H9 (cell line): Measurements from ENCODE around the gene RBKS. TPM values are rescaled to one million over a fixed set of nuclear protein-coding genes. Genes with fewer than 3 reads are reported as not detected.

Experiments used
- DNase-seq: peaks from one replicate; pipeline ENCODE4 v3.0.0-alpha.2; 2017
- H2AFZ ChIP-seq: one replicate; pipeline ENCODE4 v1.6.1; 2013; ENCODE audit warnings: mild to moderate bottlenecking, low read length, control low read depth, moderate library complexity
- H2AK5ac ChIP-seq: 2 replicates; pipeline ENCODE4 v1.6.1; 2013; ENCODE audit warnings: low read length, control low read depth, mixed read lengths; ENCODE audit not compliant: insufficient read length
- H2BK120ac ChIP-seq: one replicate; pipeline ENCODE4 v1.6.1; 2013; ENCODE audit warnings: low read depth, mild to moderate bottlenecking, low read length, control low read depth, inconsistent platforms; ENCODE audit not compliant: poor library complexity, severe bottlenecking
- H2BK12ac ChIP-seq: 2 replicates; pipeline ENCODE4 v1.6.1; 2013; ENCODE audit warnings: low read length, control low read depth, mixed read lengths, low read depth; ENCODE audit not compliant: insufficient read length
- H2BK15ac ChIP-seq: 2 replicates; pipeline ENCODE4 v1.6.1; 2013; ENCODE audit warnings: low read depth, low read length, control low read depth
- H2BK20ac ChIP-seq: one replicate; pipeline ENCODE4 v1.6.1; 2013; ENCODE audit warnings: low read depth, mild to moderate bottlenecking, low read length, control low read depth, inconsistent platforms; ENCODE audit not compliant: poor library complexity, severe bottlenecking
- H2BK5ac ChIP-seq: 2 replicates; pipeline ENCODE4 v1.6.1; 2013; ENCODE audit warnings: low read length, control low read depth, mixed read lengths; ENCODE audit not compliant: insufficient read length
- H3K14ac ChIP-seq: 2 replicates; pipeline ENCODE4 v1.6.1; 2013; ENCODE audit warnings: low read length, control low read depth; ENCODE audit not compliant: insufficient read depth
- H3K18ac ChIP-seq: 2 replicates; pipeline ENCODE4 v1.6.1; 2013; ENCODE audit warnings: low read depth, mild to moderate bottlenecking, mixed read lengths, low read length, control low read depth; ENCODE audit not compliant: insufficient read length
- H3K23ac ChIP-seq: 2 replicates; pipeline ENCODE4 v1.6.1; 2013; ENCODE audit warnings: low read length, control low read depth, mixed read lengths, low read depth; ENCODE audit not compliant: insufficient read length
- H3K23me2 ChIP-seq: 2 replicates; pipeline ENCODE4 v1.6.1; 2013; ENCODE audit warnings: low read depth, mild to moderate bottlenecking, mixed read lengths, low read length, control low read depth; ENCODE audit not compliant: insufficient read length, poor library complexity, severe bottlenecking
- H3K27ac ChIP-seq: 2 replicates; pipeline ENCODE4 v1.5.1; 2013; ENCODE audit warnings: low read length, control low read depth, mixed read lengths, low read depth; ENCODE audit not compliant: insufficient read length
- H3K27me3 ChIP-seq: 2 replicates; pipeline ENCODE4 v1.6.1; 2013; ENCODE audit warnings: low read length, control low read depth, inconsistent platforms; ENCODE audit not compliant: insufficient read depth
- H3K4ac ChIP-seq: 2 replicates; pipeline ENCODE4 v1.6.1; 2013; ENCODE audit warnings: low read depth, mild to moderate bottlenecking, control low read depth, inconsistent platforms, low read length, moderate library complexity
- H3K4me1 ChIP-seq: 2 replicates; pipeline ENCODE4 v1.6.1; 2013; ENCODE audit warnings: low read length, control low read depth, inconsistent platforms; ENCODE audit not compliant: insufficient read depth
- H3K4me2 ChIP-seq: 2 replicates; pipeline ENCODE4 v1.6.1; 2013; ENCODE audit warnings: low read length, control low read depth, mixed read lengths; ENCODE audit not compliant: insufficient read length, insufficient read depth
- H3K56ac ChIP-seq: 2 replicates; pipeline ENCODE4 v1.6.1; 2013; ENCODE audit warnings: low read depth, mild to moderate bottlenecking, mixed read lengths, low read length, control low read depth; ENCODE audit not compliant: insufficient read length
- H3K79me1 ChIP-seq: 2 replicates; pipeline ENCODE4 v1.6.1; 2013; ENCODE audit warnings: low read depth, mild to moderate bottlenecking, moderate library complexity, low read length, control low read depth, inconsistent platforms; ENCODE audit not compliant: insufficient read depth, poor library complexity, severe bottlenecking
- H3K79me2 ChIP-seq: 2 replicates; pipeline ENCODE4 v1.6.1; 2013; ENCODE audit warnings: low read length, control low read depth, inconsistent platforms; ENCODE audit not compliant: insufficient read depth
- H3K9ac ChIP-seq: 2 replicates; pipeline ENCODE4 v1.6.1; 2013; ENCODE audit warnings: low read length, control low read depth, mixed read lengths; ENCODE audit not compliant: insufficient read length; ENCODE audit errors: extremely low read depth
- H3K9me3 ChIP-seq: one replicate; pipeline ENCODE4 v1.6.1; 2013; ENCODE audit warnings: low read depth, low read length, inconsistent platforms; ENCODE audit not compliant: control insufficient read depth
- H3T11ph ChIP-seq: one replicate; pipeline ENCODE4 v1.6.1; 2013; ENCODE audit warnings: mild to moderate bottlenecking, low read length, control low read depth, inconsistent platforms
- H4K20me1 ChIP-seq: one replicate; pipeline ENCODE4 v1.6.1; 2013; ENCODE audit not compliant: control insufficient read depth, insufficient read length, insufficient read depth
- H4K5ac ChIP-seq: 2 replicates; pipeline ENCODE4 v1.6.1; 2013; ENCODE audit warnings: low read depth, mild to moderate bottlenecking, mixed read lengths, low read length, control low read depth; ENCODE audit not compliant: insufficient read length
- H4K8ac ChIP-seq: replicated peaks from 2 replicates; pipeline ENCODE4 v1.6.1; 2013; ENCODE audit warnings: low read length, control low read depth, mixed read lengths, low read depth; ENCODE audit not compliant: insufficient read length
- H4K91ac ChIP-seq: 2 replicates; pipeline ENCODE4 v1.6.1; 2013; ENCODE audit warnings: low read depth, mild to moderate bottlenecking, moderate library complexity, mixed read lengths, low read length, control low read depth; ENCODE audit not compliant: insufficient read length
- H3K27ac Mint-ChIP-seq, 3 experiments: 2 replicates in 2 of 3; 3 replicates in 1 of 3; pipeline ENCODE4 v1.8.0; 2020 to 2021; ENCODE audit warnings: mixed read lengths in 3 of 3, mild to moderate bottlenecking in 1 of 3, moderate library complexity in 1 of 3
- H3K27me3 Mint-ChIP-seq: 2 replicates; pipeline ENCODE4 v1.8.0; 2021; ENCODE audit warnings: low read depth, mild to moderate bottlenecking, moderate library complexity, mixed read lengths
- H3K36me3 Mint-ChIP-seq, 3 experiments: 2 replicates in 2 of 3; 3 replicates in 1 of 3; pipeline ENCODE4 v1.8.0; 2020 to 2021; ENCODE audit warnings: low read depth in 3 of 3, mixed read lengths in 3 of 3; ENCODE audit not compliant: insufficient read depth in 1 of 3
- H3K4me1 Mint-ChIP-seq, 2 experiments: 2 replicates each; pipeline ENCODE4 v1.8.0; 2020; ENCODE audit warnings: mixed read lengths in 2 of 2
- H3K4me3 Mint-ChIP-seq, 2 experiments: 2 replicates in 1 of 2; 3 replicates in 1 of 2; pipeline ENCODE4 v1.8.0; 2020 to 2021; ENCODE audit warnings: mild to moderate bottlenecking in 2 of 2, mixed read lengths in 2 of 2, moderate library complexity in 1 of 2
- H3K9me3 Mint-ChIP-seq, 2 experiments: 2 replicates in 1 of 2; 3 replicates in 1 of 2; pipeline ENCODE4 v1.8.0; 2020; ENCODE audit warnings: mild to moderate bottlenecking in 2 of 2, mixed read lengths in 2 of 2, moderate library complexity in 1 of 2
- CTCF ChIP-seq: fragments of 200-600 bp; sonication (generic); conservative IDR thresholded peaks from 3 replicates; pipeline ENCODE4 v1.8.0; 2021; ENCODE audit warnings: antibody characterized with exemption, mild to moderate bottlenecking
- WGBS: extraction: QIAGEN DNeasy Blood & Tissue Kit; methylation state at CpG from one replicate; pipeline ENCODE4 v1.1.7; 2013; ENCODE audit warnings: missing lambda C conversion rate, low lambda C conversion rate, mixed read lengths; ENCODE audit not compliant: insufficient read length; ENCODE audit errors: extremely low coverage; 5-methylcytosine and 5-hydroxymethylcytosine counted together
- total RNA-seq: library from RNA; stranded (reverse); gene quantifications from 2 replicates; pipeline ENCODE4 v1.2.1, GENCODE V29; 2021

The RBKS gene
- total RNA-seq, 1 experiment from 2014 or later: 2.3 TPM

- H3K56ac ChIP-seq: no peak overlapping the region
- no peak overlapping the region for H4K8ac ChIP-seq
- no peaks in the 10 kb centered on the region for H3K79me2 ChIP-seq
- no peak overlapping the region for H3K4ac ChIP-seq
- no peak overlapping the region for H4K5ac ChIP-seq
- no peak overlapping the region for H2AK5ac ChIP-seq
- no peak for TF ChIP-seq CTCF
- H2BK120ac ChIP-seq: no peak overlapping the region
- H3K27me3 Mint-ChIP-seq: peaks cover 27% of the 10 kb centered on the region
- no peak overlapping the region for H3K23ac ChIP-seq
- no peak overlapping the region for H3K27ac Mint-ChIP-seq
- H3T11ph ChIP-seq: no peak overlapping the region
- no peak overlapping the region for H3K18ac ChIP-seq
- no peak overlapping the region for H3K9ac ChIP-seq
- no peak overlapping the region for H4K91ac ChIP-seq
- H2AFZ ChIP-seq: no peak overlapping the region
- no peaks in the 10 kb centered on the region; a peak in 3 of 7 replicates for H3K36me3 Mint-ChIP-seq
- H2BK15ac ChIP-seq: no peak overlapping the region
- no peaks in the 10 kb centered on the region for H3K27me3 ChIP-seq
- no peak overlapping the region for H2BK5ac ChIP-seq
- DNase-seq: no peak
- no peaks in the 10 kb centered on the region for H4K20me1 ChIP-seq
- no peak overlapping the region for H3K4me3 Mint-ChIP-seq
- no peaks in the 10 kb centered on the region for H3K4me1 Mint-ChIP-seq
- no peaks in the 10 kb centered on the region for H3K23me2 ChIP-seq
- H3K14ac ChIP-seq: no peak overlapping the region
- no peaks in the 10 kb centered on the region for H3K4me1 ChIP-seq
- no peak overlapping the region for H3K4me2 ChIP-seq
- no peaks in the 10 kb centered on the region for H3K79me1 ChIP-seq
- no peak overlapping the region for H2BK20ac ChIP-seq
- no peak overlapping the region for H3K27ac ChIP-seq
- no peaks in the 10 kb centered on the region for H3K9me3 ChIP-seq
- no CpG with 5 or more reads among the region's 3 CpGs for WGBS
- peaks cover 17 to 23% of the 10 kb centered on the region in 2 experiments for H3K9me3 Mint-ChIP-seq
- no peak overlapping the region for H2BK12ac ChIP-seq
Observed at GRCh38 chr2:27856386-27856785, 33.8 kb downstream of the RBKS start.
